Trophoblast cell (in vitro differentiated cells and primary cell): ENCODE measurements around the gene CTSL.

Source experiments
- DNase-seq, 2 donors: peaks; one replicate each; pipeline ENCODE4 v3.0.0-alpha.2; 2016
- H2AFZ ChIP-seq: 2 replicates; pipeline ENCODE4 v1.6.1; 2013; ENCODE audit warnings: low read length, moderate library complexity, mild to moderate bottlenecking; ENCODE audit not compliant: insufficient read depth, poor library complexity
- H2AK5ac ChIP-seq: 2 replicates; pipeline ENCODE4 v1.6.1; 2013; ENCODE audit warnings: mild to moderate bottlenecking, low read length
- H2BK120ac ChIP-seq: 2 replicates; pipeline ENCODE4 v1.6.1; 2013; ENCODE audit warnings: low read length, mild to moderate bottlenecking, moderate library complexity; ENCODE audit not compliant: insufficient read depth, poor library complexity
- H2BK12ac ChIP-seq: 2 replicates; pipeline ENCODE4 v1.6.1; 2013; ENCODE audit warnings: mild to moderate bottlenecking, low read length, moderate library complexity
- H2BK5ac ChIP-seq: 2 replicates; pipeline ENCODE4 v1.6.1; 2013; ENCODE audit warnings: low read length, low read depth, moderate library complexity, mild to moderate bottlenecking; ENCODE audit not compliant: poor library complexity
- H3K14ac ChIP-seq: 2 replicates; pipeline ENCODE4 v1.6.1; 2013; ENCODE audit warnings: mild to moderate bottlenecking, low read length
- H3K18ac ChIP-seq: 2 replicates; pipeline ENCODE4 v1.6.1; 2013; ENCODE audit warnings: mild to moderate bottlenecking, low read length
- H3K23ac ChIP-seq: 2 replicates; pipeline ENCODE4 v1.6.1; 2013; ENCODE audit warnings: low read length
- H3K27ac ChIP-seq: 2 replicates; pipeline ENCODE4 v1.5.1; 2013; ENCODE audit warnings: low read depth, mild to moderate bottlenecking, inconsistent platforms, low read length, moderate library complexity
- H3K27me3 ChIP-seq: 2 replicates; pipeline ENCODE4 v1.6.1; 2013; ENCODE audit warnings: inconsistent platforms, mild to moderate bottlenecking, low read length, moderate library complexity; ENCODE audit not compliant: insufficient read depth
- H3K36me3 ChIP-seq, 2 experiments: 1 replicate in 1 of 2; 2 replicates in 1 of 2; pipeline ENCODE4 v1.6.1; 2013; ENCODE audit warnings: low read length in 2 of 2, mild to moderate bottlenecking in 2 of 2, moderate library complexity in 1 of 2; ENCODE audit not compliant: insufficient read depth in 2 of 2, control insufficient read depth in 1 of 2
- H3K4ac ChIP-seq: 2 replicates; pipeline ENCODE4 v1.6.1; 2013; ENCODE audit warnings: low read depth, mild to moderate bottlenecking, low read length, moderate library complexity
- H3K4me1 ChIP-seq, 2 experiments: 1 replicate in 1 of 2; 2 replicates in 1 of 2; pipeline ENCODE4 v1.6.1; 2013; ENCODE audit warnings: low read length in 2 of 2, mild to moderate bottlenecking in 2 of 2, moderate library complexity in 1 of 2; ENCODE audit not compliant: insufficient read depth in 2 of 2, control insufficient read depth in 1 of 2
- H3K4me2 ChIP-seq: 2 replicates; pipeline ENCODE4 v1.6.1; 2013; ENCODE audit warnings: inconsistent platforms, mild to moderate bottlenecking, low read length, moderate library complexity
- H3K4me3 ChIP-seq: 2 replicates; pipeline ENCODE4 v1.5.1; 2013; ENCODE audit warnings: mild to moderate bottlenecking, low read depth, low read length, inconsistent platforms
- H3K79me1 ChIP-seq: one replicate; pipeline ENCODE4 v1.6.1; 2013; ENCODE audit warnings: low read length
- H3K79me2 ChIP-seq: 2 replicates; pipeline ENCODE4 v1.6.1; 2013; ENCODE audit warnings: low read length, mild to moderate bottlenecking; ENCODE audit not compliant: control insufficient read depth, insufficient read depth, poor library complexity
- H3K9ac ChIP-seq: 2 replicates; pipeline ENCODE4 v1.6.1; 2013; ENCODE audit warnings: mild to moderate bottlenecking, low read length
- H3K9me3 ChIP-seq: 2 replicates; pipeline ENCODE4 v1.6.1; 2013; ENCODE audit warnings: low read depth, mild to moderate bottlenecking, control low read depth, inconsistent platforms, low read length; ENCODE audit not compliant: insufficient read depth
- H4K12ac ChIP-seq: 2 replicates; pipeline ENCODE4 v1.6.1; 2013; ENCODE audit warnings: low read depth, mild to moderate bottlenecking, low read length, moderate library complexity
- H4K8ac ChIP-seq: 2 replicates; pipeline ENCODE4 v1.6.1; 2013; ENCODE audit warnings: low read depth, mild to moderate bottlenecking, low read length, moderate library complexity
- H4K91ac ChIP-seq: one replicate; pipeline ENCODE4 v1.6.1; 2013; ENCODE audit warnings: low read depth, mild to moderate bottlenecking, low read length, moderate library complexity
- WGBS: extraction: QIAGEN DNeasy Blood & Tissue Kit; methylation state at CpG from one replicate; pipeline ENCODE4 v1.1.7; 2013; ENCODE audit warnings: missing lambda C conversion rate; ENCODE audit not compliant: insufficient read length, insufficient coverage; ENCODE audit errors: extremely low coverage; 5-methylcytosine and 5-hydroxymethylcytosine counted together

Gene CTSL

DNA sequence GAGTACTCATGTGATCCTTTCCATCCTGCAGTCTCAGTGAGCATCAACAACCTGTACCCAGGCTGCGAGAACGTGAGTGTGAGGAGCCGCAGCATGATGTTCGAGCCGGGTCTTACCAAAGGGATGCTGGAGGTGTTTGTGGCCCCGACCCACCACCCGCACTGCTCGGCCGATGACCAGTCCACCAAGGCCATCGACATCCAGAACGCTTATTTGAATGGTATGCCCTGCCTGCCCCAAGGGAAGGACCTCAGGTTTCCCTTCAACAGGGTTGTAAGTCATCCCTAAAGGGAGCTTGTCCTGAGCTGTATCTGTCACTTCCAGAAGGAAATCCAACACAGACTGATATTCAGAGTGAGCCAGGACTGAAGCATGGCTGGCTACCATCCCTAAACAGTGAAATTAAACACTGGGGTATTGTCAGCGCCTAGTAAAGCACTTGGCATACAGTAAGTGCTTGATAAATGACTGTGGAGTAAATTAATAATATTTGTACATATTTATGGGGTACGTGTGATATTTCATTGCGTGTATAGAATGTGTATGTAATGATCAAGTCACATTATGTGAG lies 39.3 kb upstream of the CTSL start:
- H3K79me1 ChIP-seq: peaks cover 5% of the 10 kb centered on the region
- H4K91ac ChIP-seq: peak overlapping the region; percentile 10
- H3K9ac ChIP-seq: no peak overlapping the region
- no peak overlapping the region for H2AFZ ChIP-seq
- H2BK5ac ChIP-seq: no peak overlapping the region
- no peak overlapping the region for H3K14ac ChIP-seq
- no peak overlapping the region for H2BK12ac ChIP-seq
- peaks cover 8 to 13% of the 10 kb centered on the region in 2 experiments for H3K36me3 ChIP-seq
- H3K4me3 ChIP-seq: peak overlapping the region; percentile 37
- no peak overlapping the region for H3K18ac ChIP-seq
- H3K4me2 ChIP-seq: no peak overlapping the region
- H4K8ac ChIP-seq: no peak overlapping the region
- H3K79me2 ChIP-seq: no peaks in the 10 kb centered on the region
- H2BK120ac ChIP-seq: no peak overlapping the region
- no CpG with 5 or more reads among the region's 14 CpGs for WGBS
- H2AK5ac ChIP-seq: no peak overlapping the region
- peaks cover 14 to 20% of the 10 kb centered on the region in 2 experiments for H3K4me1 ChIP-seq
- peaks cover 5% of the 10 kb centered on the region for H3K9me3 ChIP-seq
- no peak overlapping the region for H4K12ac ChIP-seq
- no peak overlapping the region for H3K23ac ChIP-seq
- H3K27me3 ChIP-seq: no peaks in the 10 kb centered on the region
- DNase-seq: no peak
- no peak overlapping the region for H3K27ac ChIP-seq
- H3K4ac ChIP-seq: no peak overlapping the region

DNA sequence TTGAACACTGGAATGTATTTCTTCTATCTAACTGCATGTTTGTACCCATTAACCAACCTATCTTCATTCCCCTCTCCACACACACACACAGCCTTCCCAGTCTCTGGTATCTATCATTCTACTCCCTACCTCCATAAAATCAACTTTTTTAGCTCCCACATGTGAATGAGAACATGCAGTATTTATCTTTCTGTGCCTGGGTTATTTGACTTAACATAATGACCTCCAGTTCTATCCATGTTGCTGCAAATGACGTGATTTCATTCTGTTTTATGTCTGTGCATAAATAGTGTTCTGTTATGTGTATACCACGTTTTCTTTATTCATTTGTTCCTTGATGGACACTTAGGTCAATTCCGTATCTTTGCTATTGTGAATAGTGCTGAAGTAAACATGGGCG lies 38.7 kb upstream of the CTSL start:
- Histone ChIP-seq H3K4me2 (no peak overlapping the region), H3K9me3 (peaks cover 5% of the 10 kb centered on the region), H4K8ac (no peak overlapping the region), H2BK12ac (no peak overlapping the region), H3K9ac (no peak overlapping the region), H3K27ac (no peak overlapping the region), H3K36me3 (peaks cover 7% of the 10 kb centered on the region in 2 experiments), H3K4me1 (peaks cover 14 to 20% of the 10 kb centered on the region in 2 experiments), H3K4ac (no peak overlapping the region), H2AK5ac (no peak overlapping the region), H3K14ac (no peak overlapping the region), H2AFZ (no peak overlapping the region), H3K79me1 (peaks cover 5% of the 10 kb centered on the region), H3K23ac (no peak overlapping the region), H3K79me2 (no peaks in the 10 kb centered on the region), H4K12ac (no peak overlapping the region), H3K27me3 (no peaks in the 10 kb centered on the region), H4K91ac (no peak overlapping the region), H3K18ac (no peak overlapping the region), H3K4me3 (no peak overlapping the region), H2BK120ac (no peak overlapping the region), H2BK5ac (no peak overlapping the region)
- no CpG with 5 or more reads among the region's 4 CpGs for WGBS
- no peak for DNase-seq

DNA sequence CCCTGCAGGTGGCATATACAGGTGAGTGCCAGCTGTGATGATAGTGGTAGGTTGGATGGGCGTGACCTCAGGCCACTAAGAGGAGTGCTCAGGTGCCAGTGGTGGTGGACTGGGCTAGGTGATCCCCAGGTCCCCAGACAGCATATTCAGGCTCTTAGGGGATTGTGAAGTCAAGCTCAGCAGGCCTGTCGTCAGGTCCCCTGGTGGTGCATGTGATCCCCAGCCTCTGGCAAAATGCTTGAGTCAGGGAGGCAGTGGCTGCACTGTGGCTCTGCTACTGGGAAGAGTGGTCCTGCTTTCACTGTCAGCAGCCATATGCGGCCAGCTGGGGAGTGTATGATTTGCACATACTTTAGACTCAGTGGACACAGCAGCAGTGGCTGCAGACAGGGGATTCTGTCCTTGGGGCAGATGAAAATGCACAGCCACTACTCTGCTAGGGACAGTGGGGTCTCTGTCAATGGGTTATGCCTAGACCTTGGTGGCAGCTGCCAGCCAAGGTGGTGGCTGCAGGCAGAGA lies 31.6 kb upstream of the CTSL start:
- Histone ChIP-seq H3K27ac (no peak overlapping the region), H3K18ac (peak overlapping the region; percentile 13), H3K79me1 (no peaks in the 10 kb centered on the region), H3K79me2 (no peaks in the 10 kb centered on the region), H4K8ac (no peak overlapping the region), H2AK5ac (no peak overlapping the region), H3K9me3 (peaks cover 1% of the 10 kb centered on the region), H3K23ac (no peak overlapping the region), H3K4me1 (peaks cover 0 to 5% of the 10 kb centered on the region in 2 experiments), H2BK5ac (no peak overlapping the region), H3K36me3 (peaks cover 5 to 12% of the 10 kb centered on the region in 2 experiments), H2BK12ac (no peak overlapping the region), H4K91ac (no peak overlapping the region), H2BK120ac (no peak overlapping the region), H3K4me3 (no peak overlapping the region), H3K4me2 (no peak overlapping the region), H3K14ac (no peak overlapping the region), H3K9ac (no peak overlapping the region), H3K27me3 (no peaks in the 10 kb centered on the region), H3K4ac (no peak overlapping the region), H4K12ac (no peak overlapping the region), H2AFZ (no peak overlapping the region)
- WGBS: no CpG with 5 or more reads among the region's 3 CpGs
- DNase-seq: no peak

DNA sequence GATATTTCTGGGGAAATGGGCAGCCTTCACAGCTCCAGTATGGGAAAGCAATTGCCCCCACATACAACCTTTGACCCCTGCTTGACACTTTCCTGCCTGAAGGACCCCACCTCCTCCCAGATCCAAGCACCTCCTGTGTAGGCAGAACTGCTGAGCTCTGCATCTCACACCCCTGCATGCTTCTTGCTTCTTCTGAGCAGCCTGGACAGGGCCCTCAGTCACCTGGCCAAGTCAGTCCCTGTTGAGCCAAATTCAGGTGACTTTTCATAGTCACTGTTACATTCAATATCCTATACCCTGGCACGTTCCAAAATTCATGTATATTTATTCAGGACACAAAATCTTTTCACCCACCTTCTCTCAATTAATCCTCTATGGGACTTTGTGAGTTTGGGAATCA lies 30.4 kb upstream of the CTSL start:
- no peak overlapping the region for H3K27ac ChIP-seq
- no peaks in the 10 kb centered on the region for H3K27me3 ChIP-seq
- H3K4me3 ChIP-seq: no peak overlapping the region
- DNase-seq: no peak
- no peaks in the 10 kb centered on the region for H3K79me2 ChIP-seq
- H3K79me1 ChIP-seq: peaks cover 6% of the 10 kb centered on the region
- no CpG with 5 or more reads among the region's 1 CpG for WGBS
- H3K14ac ChIP-seq: no peak overlapping the region
- H4K91ac ChIP-seq: no peak overlapping the region
- no peak overlapping the region for H3K4ac ChIP-seq
- no peak overlapping the region for H4K12ac ChIP-seq
- H3K4me1 ChIP-seq: peaks cover 4 to 10% of the 10 kb centered on the region in 2 experiments
- no peak overlapping the region for H3K23ac ChIP-seq
- H3K18ac ChIP-seq: no peak overlapping the region
- H3K9ac ChIP-seq: no peak overlapping the region
- peaks cover 1% of the 10 kb centered on the region for H3K9me3 ChIP-seq
- H3K4me2 ChIP-seq: no peak overlapping the region
- H2AFZ ChIP-seq: no peak overlapping the region
- H2BK5ac ChIP-seq: no peak overlapping the region
- H2BK12ac ChIP-seq: no peak overlapping the region
- H2AK5ac ChIP-seq: no peak overlapping the region
- H2BK120ac ChIP-seq: no peak overlapping the region
- peaks cover 5 to 12% of the 10 kb centered on the region in 2 experiments for H3K36me3 ChIP-seq
- H4K8ac ChIP-seq: no peak overlapping the region
